Measurements from ENCODE around the gene MEGF6.
A peak's percentile ranks its signal among the peaks of the same experiment; 100 is the strongest.

MEGF6 gene

DNA sequence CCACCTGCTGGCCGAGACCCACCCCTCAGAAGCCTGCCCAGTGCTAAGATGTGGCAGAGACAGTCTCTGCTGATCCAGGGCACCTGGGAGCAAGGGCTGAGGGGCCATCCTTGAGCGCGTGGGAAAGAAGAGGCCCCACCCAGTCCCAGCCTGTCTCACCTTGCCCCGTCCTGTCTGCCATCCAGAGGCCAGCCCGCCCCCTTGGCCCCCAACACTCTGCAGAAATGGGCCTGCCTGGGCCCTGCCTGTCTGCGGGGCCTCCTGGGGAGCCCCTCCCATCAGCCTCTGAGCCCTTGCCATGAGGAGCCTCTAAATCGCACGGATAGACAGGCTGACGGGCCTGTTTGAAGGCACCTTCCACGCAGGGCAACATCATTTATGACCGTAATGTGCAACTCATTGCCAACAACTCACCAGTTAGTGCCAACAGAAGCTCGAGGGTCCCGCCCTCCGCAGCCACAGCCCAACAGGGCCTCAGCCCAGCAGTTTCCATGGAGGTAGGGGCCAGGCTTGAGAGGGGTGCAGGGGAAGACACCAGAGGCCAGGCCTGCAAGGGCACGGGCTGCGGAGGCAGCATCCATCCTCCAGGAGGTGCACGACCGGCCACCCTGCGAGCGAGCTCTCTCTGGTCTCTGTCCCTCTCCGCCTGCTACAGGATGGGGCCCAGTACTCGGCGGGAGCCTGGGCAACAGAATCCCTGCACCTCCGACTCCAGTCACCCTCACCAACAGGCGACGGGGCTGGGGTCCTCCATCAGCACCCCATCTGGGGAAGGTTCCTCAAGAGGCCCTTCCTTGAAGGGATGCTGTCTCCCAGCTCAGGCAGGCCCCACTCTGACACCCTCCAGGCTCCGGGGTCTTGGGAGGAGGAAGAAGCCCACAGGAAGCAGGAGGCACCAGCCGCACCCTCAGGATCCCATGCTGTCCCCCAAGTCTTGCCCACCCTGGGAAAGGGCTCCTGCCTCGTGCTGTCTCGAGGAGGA lies 78.0 kb downstream of the MEGF6 start:
- DNase-seq = no peak

DNA sequence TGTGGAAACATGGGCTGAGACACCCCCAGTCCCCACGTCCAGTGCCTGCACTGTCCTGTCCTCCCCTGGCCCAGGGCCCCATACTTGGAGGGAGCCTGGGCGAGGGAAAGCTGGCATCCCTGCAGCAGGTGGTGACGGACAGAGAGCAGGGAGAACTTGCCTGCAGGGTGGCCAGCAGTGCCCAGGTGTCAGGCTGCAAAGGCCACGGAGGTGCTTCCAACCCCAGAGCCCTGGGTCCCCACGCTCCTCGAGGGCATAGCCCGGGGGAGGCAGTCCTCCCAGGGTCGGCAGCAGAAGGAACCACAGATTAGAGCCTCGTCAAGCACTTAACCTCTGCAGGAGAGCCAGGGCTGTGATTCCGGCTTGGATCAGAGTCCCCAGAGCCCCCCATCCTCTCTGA lies 79.4 kb downstream of the MEGF6 start:
- DNase-seq = no peak

DNA sequence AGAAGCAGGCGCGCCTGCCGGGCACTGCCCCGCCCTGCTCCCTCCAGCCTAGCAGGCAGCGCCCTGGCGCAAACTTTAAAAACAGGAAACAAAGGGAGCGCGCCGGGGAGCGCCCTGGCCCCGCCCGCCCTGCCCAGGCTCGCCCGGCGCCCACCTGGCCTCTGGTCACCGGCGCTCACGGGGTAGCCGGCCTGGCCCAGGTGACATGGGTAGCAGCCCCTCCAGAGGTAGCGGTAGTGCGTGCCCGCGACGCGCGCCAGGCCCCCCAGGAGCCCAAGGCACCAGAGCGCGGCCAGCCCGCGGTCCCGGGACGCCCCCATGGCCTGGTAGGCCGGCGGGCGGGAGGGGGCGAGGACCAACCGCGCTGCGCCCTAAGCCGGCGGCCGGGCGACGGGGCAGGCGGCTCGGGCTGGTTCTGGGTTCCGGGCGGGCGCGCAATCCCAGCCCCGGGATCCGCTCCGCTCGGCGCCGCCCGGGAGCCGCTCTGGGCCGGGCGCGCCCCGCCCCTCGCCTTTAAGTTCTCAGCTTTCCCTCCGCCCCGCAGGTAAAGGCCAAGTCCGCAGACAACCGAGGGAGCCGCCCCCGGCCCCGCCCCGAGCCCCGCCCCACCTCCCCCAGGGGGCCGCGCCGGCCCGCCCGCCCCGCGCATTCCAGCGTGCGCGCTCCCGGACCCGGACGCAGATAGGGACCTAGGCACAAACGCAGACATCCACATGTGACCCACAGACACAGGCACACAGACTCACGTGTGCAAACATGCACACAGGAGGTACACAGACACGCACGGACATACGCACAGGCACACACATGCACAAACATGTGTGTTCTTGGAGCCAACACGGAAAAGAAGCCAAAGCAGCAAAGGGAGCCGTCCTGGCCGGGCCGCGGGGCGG lies 80.1 kb downstream of the MEGF6 start:
- DNase-seq = peak; percentile 11 to 72

DNA sequence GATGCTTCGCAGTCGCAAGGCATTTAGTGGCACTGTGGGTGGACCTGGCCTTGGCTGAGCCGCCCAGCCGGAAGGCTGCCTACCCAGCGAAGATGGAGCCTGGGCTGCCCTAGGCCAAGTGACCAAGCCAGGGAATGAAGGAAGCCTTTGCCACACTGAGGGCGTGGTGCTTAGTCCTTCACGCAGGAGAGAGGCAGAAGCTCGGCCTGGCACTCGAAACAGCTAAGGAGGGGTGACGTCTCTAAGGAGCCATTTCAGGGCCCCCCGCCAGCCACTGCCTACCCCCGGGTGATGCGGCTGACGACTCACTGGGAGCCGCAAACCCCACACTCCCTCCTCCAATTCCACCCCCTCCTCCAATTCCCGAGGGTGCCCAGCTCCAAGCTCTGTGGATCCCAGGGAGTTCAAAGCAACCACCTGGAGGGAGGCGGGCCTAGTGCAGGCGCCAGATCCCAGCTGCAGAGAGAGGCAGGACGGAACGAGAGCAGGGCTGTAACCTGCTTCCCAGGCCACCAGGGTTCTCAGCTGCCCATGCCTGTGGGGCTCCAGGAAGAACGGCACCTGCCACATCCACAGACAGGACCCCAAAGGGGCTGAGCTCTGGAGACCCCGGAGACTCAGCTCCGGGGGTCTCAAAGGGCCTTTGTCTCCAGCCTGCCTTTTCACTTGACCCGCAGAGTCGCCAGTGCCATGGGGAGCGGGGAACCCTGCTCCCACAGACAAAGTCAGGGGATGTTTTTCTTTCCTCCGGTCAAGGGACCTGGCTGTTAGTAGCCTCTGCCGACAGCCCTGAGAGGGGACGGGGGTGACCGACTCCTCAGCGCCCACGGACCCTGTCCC lies 81.0 kb downstream of the MEGF6 start:
- peak in 1 of 2 donors; percentile 8 for DNase-seq

DNA sequence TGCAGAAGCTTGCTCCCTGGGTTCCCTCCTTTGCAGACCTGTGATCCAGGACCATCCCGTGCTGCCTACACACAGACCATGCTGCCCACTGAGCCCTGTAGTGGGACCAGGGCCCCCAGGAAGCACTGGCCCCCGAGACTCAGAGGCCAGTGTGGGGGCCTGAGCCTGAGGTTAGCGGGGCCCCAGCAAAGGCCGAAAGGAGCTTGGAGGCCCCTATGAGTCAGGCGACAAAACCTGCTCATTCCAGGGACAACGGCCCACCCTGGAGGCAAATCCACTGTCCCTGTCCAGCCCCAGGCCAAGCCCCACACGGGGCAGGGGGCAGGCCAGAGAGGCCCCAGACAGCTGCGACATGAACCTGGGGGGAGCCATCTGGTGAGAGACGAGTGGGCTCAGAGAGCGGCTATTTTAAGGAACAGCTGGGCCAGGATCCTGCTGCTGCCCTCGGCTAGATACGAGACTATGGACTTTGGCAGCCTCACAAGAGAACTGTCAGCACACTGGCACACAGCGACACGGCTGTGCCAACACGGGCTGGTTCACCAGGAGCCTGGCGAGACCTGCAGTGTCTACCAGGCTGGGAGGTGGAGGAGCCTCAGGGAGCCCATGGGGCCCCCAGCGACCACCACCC lies 82.1 kb downstream of the MEGF6 start:
- DNase-seq = no peak

DNA sequence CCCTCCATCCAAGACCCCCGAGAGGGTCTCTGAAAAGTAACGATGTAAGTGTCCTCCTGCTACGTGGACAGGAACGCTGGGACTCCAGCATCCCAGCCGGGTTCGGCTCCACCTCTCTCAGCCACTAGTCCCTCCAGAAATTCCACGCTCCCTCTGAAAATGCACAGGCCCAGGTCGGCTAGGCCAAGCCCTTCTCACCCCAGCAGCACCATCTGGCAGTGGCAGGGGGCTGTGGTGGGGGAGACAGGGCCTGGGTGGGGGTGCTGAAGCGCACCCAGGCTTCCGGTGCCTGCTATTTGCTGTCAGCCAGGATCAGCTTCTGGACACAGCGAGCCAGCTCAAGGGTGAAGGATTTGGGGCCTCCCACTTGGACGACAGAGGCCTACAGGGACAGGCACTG lies 83.5 kb downstream of the MEGF6 start:
- no peak for DNase-seq

DNA sequence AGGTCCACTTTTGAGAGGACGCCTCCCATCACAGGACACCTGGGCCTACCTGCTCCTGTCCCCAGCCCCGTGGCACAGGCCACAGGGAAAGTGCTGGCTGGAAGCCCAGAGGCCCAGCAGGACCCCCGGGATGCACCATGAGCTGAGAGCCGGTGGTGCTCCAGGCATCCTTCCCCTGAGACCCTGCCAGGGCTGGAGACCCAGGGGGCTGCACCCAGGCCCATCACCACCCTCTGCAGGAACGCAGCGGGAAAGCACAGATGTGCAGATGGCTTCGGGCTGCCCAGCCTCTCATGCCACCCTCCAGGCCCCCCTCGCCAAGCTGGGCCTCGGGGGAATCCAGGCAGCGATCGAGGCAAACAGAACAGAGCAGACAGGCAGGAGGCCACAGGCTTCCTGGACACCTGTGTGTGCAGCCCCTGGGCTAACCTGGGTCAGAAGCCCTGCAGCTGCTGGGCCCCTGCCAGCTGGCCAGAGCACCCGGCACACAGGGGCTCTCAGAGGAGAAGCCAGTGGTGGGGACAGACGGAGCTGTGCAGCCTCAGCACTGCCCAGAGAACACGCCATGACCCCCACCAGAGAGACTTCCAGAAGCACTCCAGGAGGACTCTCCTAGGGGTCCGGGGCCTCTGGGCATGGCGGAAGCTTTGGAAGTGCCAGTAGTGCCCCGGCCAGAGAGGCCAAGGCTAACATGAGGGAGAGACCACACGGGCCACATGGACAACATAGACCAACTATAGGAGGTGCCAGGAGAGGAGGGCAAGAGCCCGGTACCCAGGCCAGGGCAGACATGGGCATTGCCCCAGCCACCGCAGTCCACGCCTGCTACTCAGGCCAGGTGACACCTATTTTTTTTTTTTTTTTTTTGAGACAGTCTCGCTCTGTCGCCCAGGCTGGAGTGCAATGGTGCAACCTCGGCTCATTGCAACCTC lies 85.5 kb downstream of the MEGF6 start:
- DNase-seq = no peak

DNA sequence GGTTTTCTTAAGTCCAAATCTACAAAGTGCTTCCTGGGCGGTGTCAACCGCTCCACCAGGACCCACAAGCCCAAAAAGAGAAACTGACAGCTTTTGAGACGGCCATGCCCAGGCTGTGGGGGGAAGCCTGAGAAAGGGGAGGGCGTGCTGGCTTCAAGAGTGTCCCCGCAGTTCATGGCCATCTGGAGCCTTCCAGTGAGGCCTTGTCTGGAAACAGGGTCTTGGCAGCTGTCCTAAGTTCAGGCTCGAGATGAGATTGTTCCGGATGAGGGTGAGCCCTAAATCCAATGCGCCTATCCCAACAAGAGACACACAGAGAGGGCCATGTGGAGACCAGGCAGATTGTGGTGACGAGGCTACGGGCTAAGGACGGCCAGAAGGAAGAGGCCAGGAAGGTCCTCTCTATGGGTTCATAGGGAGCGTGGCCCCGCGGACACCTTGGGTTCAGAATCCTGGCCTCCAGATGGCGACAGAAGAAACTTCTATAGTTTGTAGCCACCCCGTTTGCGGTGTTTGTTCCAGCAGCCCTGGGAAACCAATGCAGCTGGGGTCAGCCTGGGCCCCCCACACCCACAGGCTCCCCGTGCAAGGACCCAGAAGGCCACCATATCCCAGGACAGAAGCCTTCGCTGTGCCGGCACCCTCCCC lies 86.6 kb downstream of the MEGF6 start:
- no peak for DNase-seq

DNA sequence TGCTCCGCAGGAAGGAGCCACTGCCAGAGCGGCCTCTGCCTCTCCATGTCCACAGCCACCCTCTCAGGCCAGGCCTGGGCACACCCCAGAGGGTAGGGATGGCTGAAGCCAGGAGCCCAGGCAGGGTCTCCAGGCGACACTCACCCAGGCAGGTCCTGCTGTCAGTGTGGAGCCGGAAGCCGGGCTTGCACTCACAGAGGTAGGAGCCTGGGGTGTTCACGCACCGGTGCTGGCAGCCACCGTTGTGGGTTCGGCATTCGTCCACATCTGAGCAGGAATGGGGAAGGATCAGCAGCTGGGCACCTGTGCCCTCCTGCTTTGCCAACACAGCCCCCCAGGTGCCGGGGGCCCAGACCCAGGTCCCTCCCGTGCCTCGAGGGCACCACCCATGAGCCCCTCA lies 87.3 kb downstream of the MEGF6 start:
- DNase-seq = no peak

DNA sequence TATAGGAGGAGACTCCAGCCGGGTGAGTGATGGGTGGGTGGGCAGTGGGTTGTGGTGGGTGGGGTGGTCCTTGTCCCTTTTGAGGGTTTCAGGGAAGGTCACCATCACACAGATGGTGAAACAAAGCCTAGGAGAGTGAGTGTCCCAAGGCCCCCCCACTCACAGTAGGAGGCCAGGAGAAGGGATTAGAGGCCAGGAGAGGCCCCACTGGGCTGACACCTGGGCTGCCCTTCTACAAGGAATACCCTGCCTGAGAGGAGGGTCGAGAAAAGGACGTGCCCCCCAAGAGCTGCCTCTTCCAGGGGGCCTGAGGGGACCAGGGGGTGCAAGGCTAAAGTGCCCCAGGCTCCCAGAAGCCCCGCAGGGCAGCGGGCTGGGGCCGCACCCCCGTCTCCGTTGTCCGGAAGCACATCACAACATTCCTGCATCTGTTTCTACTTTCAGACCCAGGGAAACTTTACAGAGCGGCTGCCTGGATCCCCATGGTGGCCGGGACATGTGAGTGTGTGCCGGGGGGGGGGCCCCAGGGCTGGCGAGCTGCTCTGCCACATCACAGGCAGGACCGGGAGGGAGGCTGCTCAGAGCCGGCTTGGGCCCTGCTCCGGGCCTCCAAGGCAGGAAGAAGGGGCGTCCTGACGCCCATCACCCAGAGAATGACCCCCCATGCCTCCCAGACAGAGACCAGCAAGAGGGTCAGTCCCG lies 88.6 kb downstream of the MEGF6 start:
- DNase-seq = no peak

DNA sequence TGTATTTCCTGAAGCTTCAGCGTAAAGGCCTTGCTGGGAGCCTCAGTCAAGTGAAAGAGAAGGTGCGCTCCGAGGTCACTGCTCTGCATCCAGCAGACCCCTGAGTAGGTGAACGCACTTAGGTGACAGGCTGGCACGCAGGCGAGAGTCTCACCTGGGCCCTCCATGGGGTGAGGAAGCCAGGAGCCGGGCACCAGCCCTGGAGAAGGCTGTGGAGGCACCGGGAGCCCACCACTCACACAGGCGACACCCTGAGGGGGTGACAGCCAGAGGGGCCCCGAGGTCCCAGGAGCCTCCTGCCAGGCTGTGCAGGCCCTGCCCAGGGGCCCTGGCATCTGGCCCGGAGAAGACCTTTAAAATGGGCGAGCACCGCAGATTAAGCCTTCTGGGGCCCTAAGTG lies 89.2 kb downstream of the MEGF6 start:
- DNase-seq = no peak

DNA sequence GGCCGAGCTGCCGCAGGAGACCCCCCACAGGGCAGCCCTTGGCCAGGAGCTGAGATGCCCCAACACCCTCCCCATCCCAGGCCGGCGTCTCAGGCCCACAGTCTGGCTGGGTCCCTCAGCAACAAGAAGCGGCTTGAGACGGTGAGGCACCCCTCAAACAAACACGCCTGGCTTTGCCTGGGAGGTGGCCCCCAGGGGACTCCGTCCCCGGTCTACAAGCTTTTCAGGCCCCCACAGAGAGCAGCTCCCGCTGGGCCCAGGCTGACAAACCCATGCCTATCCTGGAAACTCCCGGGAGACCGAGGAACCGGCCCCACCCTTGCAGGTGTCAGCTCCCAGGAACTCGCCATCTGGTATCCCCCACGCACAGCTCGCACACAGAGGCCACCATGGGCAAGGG lies 89.9 kb downstream of the MEGF6 start:
- no peak for DNase-seq

DNA sequence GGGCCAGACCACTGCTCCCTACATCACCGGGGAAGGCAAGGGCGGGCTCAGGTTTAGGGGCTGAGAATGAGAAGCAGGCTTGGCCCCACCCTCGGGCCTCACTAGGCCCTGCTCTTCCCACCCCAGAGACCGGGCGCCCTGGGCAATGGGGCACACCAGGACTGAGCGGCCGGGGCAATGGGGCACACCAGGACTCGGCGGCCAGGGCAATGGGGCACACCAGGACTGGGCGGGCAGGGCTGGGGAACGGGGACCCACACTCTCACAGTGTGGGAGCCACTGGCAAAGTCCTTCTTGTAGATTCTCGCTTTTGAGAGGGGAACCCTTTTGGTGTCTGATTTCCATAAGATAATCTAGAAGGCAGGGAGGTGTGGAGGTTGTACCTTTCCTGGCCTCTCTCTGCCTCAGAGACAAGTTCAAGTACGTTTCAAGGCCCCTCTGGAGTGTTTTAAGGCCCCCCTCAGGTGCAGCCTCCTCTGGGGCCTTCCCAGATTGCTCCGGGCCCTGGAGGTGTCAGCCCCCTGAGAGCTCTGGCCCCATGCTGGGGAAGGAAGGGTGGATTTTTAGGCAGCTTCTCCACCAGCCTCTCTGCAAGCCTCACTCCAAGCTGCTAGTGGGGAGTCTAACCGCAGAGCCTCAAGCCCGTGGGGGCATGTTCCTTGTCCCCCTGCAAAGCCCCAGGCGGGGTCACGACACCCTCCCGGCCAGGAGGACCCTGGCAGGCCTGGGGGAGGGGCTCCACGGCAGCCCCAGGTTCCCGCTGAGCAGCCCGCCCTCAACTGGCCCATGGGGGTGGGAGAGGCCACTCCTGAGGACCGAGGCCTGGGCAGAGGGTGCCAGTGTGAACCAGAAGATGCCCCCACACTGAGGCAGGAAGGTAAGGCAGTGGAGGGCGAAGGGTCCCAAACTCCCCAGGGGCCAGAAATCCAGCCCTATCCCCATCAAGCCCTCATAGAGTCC lies 90.6 kb downstream of the MEGF6 start:
- DNase-seq = no peak

DNA sequence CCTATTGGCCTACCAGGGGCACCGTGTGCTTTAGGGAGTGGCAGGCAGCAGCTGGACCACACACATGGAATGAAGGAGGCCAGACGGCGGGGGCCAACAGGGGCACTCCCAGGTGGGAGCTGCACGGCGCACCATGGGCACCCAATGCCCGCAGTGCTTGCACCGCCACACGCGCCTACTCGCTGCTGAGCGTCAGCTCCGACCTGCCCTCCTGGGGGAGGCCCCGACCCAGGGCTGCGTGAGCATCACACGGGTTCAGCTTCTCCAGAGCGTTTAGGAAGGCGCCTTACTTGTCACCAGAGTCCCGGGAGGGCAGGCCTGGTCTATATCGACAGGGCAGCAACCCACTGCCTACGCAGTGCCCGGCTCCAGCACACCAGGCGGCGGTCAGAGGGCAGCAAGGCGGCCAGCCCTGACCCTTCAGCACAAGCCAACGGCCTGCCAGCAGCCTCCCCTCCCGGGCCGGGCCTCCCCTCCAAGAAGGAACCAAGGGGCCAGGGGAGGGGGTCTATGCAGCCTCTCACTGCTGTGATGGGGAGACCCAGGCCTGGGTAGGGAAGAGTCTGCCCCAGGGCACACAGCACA lies 91.9 kb downstream of the MEGF6 start:
- no peak for DNase-seq

DNA sequence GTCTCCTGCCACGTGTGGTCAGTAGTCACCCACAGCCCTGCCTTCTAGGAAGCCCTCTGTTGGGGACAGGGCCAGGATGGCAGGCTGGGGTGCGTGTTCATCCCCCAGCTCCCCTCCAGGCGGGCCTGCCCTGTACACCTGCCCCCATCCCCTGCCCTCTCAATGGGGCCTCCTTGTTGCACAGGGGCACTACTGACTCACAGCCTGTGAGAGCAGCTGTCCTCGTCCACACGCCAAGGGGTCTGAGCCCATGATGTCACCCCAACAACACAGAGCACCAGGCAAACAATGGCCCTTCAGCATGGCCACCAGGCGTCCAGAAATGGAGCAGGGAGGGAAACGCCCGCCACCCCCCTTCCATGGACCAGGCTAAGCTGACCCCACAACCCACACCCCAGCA lies 92.6 kb downstream of the MEGF6 start:
- DNase-seq = no peak

DNA sequence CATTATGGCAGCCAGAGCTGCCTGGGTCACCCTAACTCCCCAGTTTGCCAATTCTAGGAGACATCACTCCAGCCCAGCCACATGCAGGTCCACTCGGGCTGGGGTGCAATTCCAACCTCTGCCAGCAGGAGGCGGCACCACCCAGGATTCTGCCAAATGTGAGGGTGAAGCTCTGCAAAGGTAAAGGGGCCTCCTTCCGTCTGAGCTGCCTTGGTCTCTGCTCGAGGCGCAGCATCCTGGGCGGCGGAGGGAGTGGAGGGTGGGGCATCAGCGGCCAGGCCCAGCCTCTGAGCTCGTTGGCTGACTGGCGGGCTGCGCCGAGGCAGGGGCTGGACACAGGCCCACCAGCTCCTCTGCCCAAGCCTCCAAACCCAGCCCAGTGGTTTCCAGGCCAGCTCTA lies 93.1 kb downstream of the MEGF6 start:
- no peak for DNase-seq

DNA sequence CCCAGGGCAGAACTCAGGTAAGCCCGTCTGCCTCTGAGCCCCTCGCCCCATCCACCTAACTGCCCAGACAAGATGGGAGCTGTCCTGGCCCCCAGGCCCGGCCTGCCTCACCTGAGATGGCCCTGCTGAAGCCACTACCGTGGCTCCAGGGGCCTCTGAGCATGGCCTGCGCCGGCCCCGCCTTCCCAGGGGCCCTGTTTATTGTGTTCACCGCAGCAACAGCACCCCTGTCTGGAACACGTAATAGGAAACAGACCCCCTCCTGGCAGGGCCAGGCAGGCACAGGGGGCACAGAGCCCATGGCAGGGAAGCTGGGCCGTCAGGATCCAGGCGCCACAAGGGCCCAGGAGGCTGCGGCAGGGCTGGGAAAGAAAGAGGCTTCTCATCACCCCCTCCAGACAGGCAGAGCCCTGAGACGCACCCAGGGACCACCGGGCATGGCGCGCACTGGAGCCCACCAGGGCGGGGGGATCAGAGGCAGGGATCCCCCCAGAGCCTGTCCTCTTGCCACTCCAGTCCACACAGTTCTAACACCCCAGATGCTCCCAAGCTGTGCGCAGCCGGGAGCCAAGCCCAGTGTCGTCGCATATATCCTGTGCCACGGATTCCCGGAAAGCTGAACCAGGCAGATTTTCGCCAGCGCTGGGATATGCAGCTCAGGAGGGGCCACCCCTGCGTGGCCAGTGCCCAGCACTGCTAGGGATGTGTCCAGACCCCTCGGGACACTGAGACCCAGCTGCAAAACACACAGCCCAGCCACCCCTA lies 94.2 kb downstream of the MEGF6 start:
- DNase-seq = no peak

DNA sequence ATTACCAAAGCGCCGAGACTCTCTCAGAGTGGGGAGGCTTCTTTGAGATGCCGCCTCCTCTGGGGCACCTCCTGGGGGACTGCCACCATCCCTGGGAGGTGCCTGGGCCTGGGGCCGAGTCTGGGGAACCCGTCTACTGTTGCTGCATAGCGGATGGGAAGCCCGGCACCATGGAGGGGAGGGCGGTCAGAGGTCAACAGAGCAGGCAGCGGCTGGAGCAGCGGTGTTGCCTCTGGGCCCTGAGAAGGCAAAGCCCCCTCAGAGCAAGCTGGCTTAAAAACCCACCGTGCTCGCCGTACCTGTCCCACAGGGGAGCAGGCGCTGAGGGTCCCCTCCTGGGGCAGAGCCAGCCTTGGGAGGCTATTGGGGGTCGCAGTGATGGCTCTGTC lies 94.8 kb downstream of the MEGF6 start:
- DNase-seq = no peak

All from bone marrow (tissue), 2 donors.